GM12873 (cell line): ENCODE data around the gene RAPGEF3.

Experiments
- TF ChIP-seq, protein P1 (sequence below): IDR thresholded peaks from 2 replicates; pipeline ENCODE4 v1.5.1; 2012; ENCODE audit warnings: low read depth, mild to moderate bottlenecking, moderate library complexity, low read length, control low read depth; ENCODE audit not compliant: insufficient read depth; ENCODE audit errors: missing control alignments

The RAPGEF3 gene

GRCh38 chr12:47783821-47784819 lies 25.4 kb upstream of the RAPGEF3 start:
- TF ChIP-seq, protein P1, sequence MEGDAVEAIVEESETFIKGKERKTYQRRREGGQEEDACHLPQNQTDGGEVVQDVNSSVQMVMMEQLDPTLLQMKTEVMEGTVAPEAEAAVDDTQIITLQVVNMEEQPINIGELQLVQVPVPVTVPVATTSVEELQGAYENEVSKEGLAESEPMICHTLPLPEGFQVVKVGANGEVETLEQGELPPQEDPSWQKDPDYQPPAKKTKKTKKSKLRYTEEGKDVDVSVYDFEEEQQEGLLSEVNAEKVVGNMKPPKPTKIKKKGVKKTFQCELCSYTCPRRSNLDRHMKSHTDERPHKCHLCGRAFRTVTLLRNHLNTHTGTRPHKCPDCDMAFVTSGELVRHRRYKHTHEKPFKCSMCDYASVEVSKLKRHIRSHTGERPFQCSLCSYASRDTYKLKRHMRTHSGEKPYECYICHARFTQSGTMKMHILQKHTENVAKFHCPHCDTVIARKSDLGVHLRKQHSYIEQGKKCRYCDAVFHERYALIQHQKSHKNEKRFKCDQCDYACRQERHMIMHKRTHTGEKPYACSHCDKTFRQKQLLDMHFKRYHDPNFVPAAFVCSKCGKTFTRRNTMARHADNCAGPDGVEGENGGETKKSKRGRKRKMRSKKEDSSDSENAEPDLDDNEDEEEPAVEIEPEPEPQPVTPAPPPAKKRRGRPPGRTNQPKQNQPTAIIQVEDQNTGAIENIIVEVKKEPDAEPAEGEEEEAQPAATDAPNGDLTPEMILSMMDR, result no peak

DNA sequence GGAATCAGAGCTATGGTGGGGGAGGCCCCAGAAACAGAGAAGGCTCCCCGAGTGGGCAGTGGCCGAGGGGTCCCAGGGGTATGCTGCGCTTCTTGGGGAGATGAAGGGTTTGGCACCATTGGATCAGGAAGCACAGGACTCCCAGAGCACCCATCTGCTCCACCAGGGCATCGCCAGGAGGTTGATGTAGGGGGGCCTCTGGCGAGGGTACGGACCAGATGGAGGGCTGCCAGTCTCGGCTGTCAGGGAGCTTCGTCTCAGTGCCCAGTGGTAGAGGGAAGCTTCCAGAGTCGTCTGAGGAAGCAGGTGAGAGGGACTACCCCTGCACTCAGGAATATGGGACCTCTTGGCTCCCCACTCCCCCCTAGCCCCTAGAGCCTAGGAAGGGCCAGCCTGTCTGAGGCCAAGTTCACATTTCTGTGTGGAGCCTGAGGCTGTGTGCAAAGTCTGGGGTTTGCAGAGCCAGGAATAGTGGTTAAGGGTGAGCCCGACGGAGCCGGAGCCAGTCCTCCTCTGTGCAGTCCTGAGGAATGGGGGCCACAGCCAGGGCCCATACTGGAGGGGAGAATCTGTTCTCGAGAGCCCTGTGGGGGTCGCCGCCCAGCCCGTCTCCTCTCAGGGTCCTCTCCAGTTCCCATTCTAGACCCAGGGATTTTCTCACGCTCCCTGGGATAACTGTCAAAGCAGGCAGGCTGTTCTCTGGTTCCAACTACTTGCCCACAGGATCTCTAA lies 24.5 kb upstream of the RAPGEF3 start:
- TF ChIP-seq, protein P1, result no peak

DNA sequence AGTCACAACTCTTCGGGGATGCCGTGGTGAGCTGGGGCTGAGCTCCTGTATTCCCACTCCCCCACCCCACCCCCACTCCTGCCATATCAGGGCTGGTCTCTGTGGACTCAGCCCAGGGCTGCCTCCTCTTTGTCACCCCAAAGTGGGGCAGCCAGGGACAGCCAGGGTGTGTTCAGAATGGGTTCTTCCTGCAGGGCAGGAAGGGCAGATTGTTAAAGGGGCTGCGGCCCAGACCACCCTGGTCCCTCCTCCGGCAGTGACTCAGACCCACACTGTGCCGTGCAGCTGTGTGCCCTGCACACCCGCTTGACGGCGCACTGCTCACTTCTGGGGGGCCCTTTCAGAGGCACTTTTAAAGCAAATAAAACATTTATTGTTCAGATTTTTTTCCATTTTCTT lies 23.7 kb upstream of the RAPGEF3 start:
- TF ChIP-seq, protein P1, result no peak

DNA sequence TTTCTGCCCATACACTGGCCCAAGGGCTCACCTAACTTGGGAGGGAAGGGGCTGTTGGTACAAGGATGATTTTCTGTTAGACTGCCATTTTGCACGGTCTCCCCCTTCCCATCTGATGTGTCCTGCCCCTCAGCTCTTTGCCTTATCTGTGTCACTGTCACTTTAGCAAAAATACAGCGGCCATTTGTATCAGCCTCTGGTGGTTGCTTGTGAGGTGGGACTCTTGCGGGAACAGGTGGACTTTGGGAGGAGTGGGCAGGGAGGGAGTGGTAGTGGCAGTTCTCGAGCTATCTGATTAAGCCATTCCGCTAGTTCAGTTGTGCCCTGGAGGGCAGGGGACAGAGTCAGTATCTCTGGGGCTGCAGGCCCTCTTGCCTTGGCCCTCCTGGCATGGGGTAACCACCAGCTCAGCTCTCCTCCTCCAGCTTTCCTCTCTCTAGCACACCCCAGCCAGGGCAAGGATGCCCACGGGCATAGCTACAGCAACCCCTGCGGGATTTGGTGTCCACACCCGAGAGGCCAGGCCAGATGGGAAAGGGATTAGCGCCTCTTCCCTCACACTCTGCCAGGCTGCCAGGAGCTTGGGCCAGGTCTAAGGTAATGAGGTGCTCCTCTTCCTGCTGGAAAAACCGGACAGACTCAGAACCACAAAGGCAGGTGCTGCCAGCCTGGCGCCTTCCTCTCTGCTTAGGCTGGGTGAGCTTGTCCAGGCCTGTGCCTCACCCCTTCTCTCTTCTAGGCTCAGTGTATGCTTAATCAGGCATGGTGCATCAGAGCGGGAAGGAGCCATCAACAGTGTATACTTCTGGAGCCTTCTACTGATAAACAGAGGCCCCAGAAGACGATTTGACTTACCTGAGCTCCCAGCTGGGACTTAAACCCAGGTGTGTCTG lies 23.0 kb upstream of the RAPGEF3 start:
- TF ChIP-seq, protein P1, result no peak

GRCh38 chr12:47779943-47780504 lies 21.3 kb upstream of the RAPGEF3 start:
- TF ChIP-seq, protein P1, result no peak

DNA sequence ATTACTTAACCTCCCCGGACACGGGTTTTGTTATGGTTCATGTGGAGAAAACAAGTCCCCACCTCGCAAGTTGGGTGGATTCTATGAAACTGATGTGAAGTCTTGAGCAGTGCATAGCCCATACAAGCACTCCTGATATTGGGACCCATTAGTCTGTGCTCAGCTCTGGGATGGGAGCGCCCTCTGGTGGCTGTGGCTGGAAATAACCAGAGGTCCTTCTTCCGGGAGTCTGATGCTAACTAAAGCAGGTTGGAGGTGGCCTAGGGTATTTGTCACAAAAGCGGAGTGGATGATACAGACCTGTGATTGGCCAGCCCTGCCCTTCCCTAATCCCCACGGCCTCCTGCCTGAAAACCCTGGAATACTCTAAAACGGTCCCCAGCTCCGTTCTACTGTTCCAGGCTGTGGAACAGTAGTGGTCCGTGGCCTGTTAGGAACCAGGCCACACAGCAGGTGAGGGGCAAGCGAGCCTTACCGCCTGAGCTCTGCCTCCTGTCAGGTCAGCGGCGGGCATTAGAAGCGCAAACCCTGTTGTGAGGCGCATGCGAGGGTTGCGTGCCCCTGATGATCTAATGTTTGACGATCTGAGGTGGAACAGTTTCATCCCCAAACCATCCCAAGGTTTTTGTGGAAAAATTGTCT lies 20.7 kb upstream of the RAPGEF3 start:
- TF ChIP-seq, protein P1, result peak; percentile 97
